Suppressor macrophage treated with lipopolysaccharide for 1 hour (primary cell): ENCODE measurements around the gene LIMS2.
A peak's percentile ranks its signal among the peaks of the same experiment; 100 is the strongest.

Experiments used
- DNase-seq, 3 donors: peaks; one replicate each; pipeline ENCODE4 v3.0.0-alpha.2; 2020 to 2022

Gene LIMS2

GRCh38 chr2:127596311-127597045 is 78.9 kb downstream of the LIMS2 start:
- no peak for DNase-seq

- DNase-seq = no peak
These were observed 81.2 kb downstream of the LIMS2 start for GRCh38 chr2:127594116-127594591.

- DNase-seq = no peak
These were observed 81.9 kb downstream of the LIMS2 start for GRCh38 chr2:127593228-127594115.

GRCh38 chr2:127592761-127593227 is 82.5 kb downstream of the LIMS2 start:
- DNase-seq = no peak

- peak; percentile 66 to 85 (median 77) for DNase-seq
These were observed 84.0 kb downstream of the LIMS2 start for GRCh38 chr2:127591221-127591923.

- DNase-seq = no peak
These were observed 84.7 kb downstream of the LIMS2 start for GRCh38 chr2:127590386-127591190.

- no peak for DNase-seq
These were observed 85.5 kb downstream of the LIMS2 start for GRCh38 chr2:127589841-127590240.

GRCh38 chr2:127589358-127589757 is 86.0 kb downstream of the LIMS2 start:
- DNase-seq = no peak
